D721Med (cell line): ENCODE results near the gene NEURL1.

ENCODE experiments used
- DNase-seq: peaks from one replicate; pipeline ENCODE4 v3.0.0; 2011; ENCODE audit warnings: low spot score; ENCODE audit not compliant: insufficient read length
- FAIRE-seq: peaks from 2 replicates; lab custom pipeline; 2011; peaks lifted over from hg19 to GRCh38; lab: Jason Lieb, UNC
- CTCF ChIP-seq: IDR thresholded peaks from 2 replicates; pipeline ENCODE4 v1.5.1; 2012; ENCODE audit warnings: mild to moderate bottlenecking, control low read depth; ENCODE audit not compliant: insufficient read depth; ENCODE audit errors: missing control alignments

The NEURL1 gene

GRCh38 chr10:103543617-103544525 lies 50.4 kb downstream of the NEURL1 start:
- FAIRE-seq (no peak), DNase-seq (no peak)
- no peak for TF ChIP-seq CTCF

GRCh38 chr10:103544657-103545310 lies 51.3 kb downstream of the NEURL1 start:
- FAIRE-seq (no peak), DNase-seq (no peak)
- no peak for TF ChIP-seq CTCF

GRCh38 chr10:103545366-103545765 lies 51.9 kb downstream of the NEURL1 start:
- TF ChIP-seq CTCF: no peak
- FAIRE-seq: no peak
- no peak for DNase-seq

- TF ChIP-seq CTCF: no peak
- FAIRE-seq (no peak), DNase-seq (no peak)
These were observed 52.3 kb downstream of the NEURL1 start for GRCh38 chr10:103545771-103546281.

- no peak for TF ChIP-seq CTCF
- DNase-seq (no peak), FAIRE-seq (no peak)
These were observed 52.9 kb downstream of the NEURL1 start for GRCh38 chr10:103546401-103546800.

- FAIRE-seq: no peak
- DNase-seq: peak; percentile 91
- no peak for TF ChIP-seq CTCF
These were observed 54.0 kb downstream of the NEURL1 start for GRCh38 chr10:103547391-103547946.
